Adrenal gland (tissue), 12 donors: ENCODE results near the gene SLFNL1. TPM values are rescaled to one million over a fixed set of nuclear protein-coding genes. Genes with fewer than 3 reads are reported as not detected.

ENCODE experiments used
- DNase-seq, 7 donors: peaks; one replicate each; pipeline ENCODE4 v3.0.0-alpha.2; 2019 to 2020
- H3K27ac ChIP-seq, 5 donors: fragments of 200-600 bp; sonication (generic) in 4 of 5; 1 replicate in 3 of 5; 2 replicates in 2 of 5; pipeline versions ENCODE4 v1.5.1 to v1.8.0; 2016 to 2020; ENCODE audit warnings: mild to moderate bottlenecking in 1 of 5
- H3K27me3 ChIP-seq: fragments of 200-600 bp; 2 replicates; pipeline ENCODE4 v1.8.0; 2021
- H3K36me3 ChIP-seq, 2 donors: fragments of 200-600 bp; replicated peaks in 1 of 2; 1 replicate in 1 of 2; 2 replicates in 1 of 2; pipeline versions ENCODE4 v1.5.1 to v1.8.0; 2018 to 2022
- H3K4me1 ChIP-seq, 2 donors: fragments of 200-600 bp; replicated peaks in 1 of 2; 1 replicate in 1 of 2; 2 replicates in 1 of 2; pipeline versions ENCODE4 v1.5.1 to v1.8.0; 2018 to 2021
- H3K4me3 ChIP-seq, 4 donors: fragments of 200-600 bp; sonication (generic) in 3 of 4; one replicate each; pipeline ENCODE4 v1.5.1; 2016 to 2018
- H3K9me3 ChIP-seq, 3 donors: fragments of 200-600 bp; sonication (generic) in 1 of 3; replicated peaks in 1 of 3; 1 replicate in 2 of 3; 2 replicates in 1 of 3; pipeline versions ENCODE4 v1.5.1 to v1.8.0; 2016 to 2021
- CTCF ChIP-seq, 6 experiments: fragments of 450-650 bp in 4 of 6; fragments of 200-600 bp in 2 of 6; sonication (generic) in 1 of 6; IDR thresholded peaks; 1 replicate in 5 of 6; 2 replicates in 1 of 6; pipeline versions ENCODE4 v1.5.1 to v1.8.0; 2016 to 2021; ENCODE audit warnings: antibody characterized with exemption in 6 of 6, mild to moderate bottlenecking in 2 of 6, moderate library complexity in 1 of 6
- POLR2A ChIP-seq, 2 donors: fragments of 450-650 bp; IDR thresholded peaks; one replicate each; pipeline ENCODE4 v1.6.1; 2017; ENCODE audit warnings: antibody characterized with exemption in 2 of 2, mild to moderate bottlenecking in 2 of 2, moderate library complexity in 1 of 2
- WGBS, 4 donors: extraction: QIAGEN DNeasy Blood & Tissue Kit in 2 of 4; methylation state at CpG; one replicate each; pipeline versions ENCODE4 v1.1.5 to v1.1.7; 2013 to 2017; 5-methylcytosine and 5-hydroxymethylcytosine counted together
- intact Hi-C, 2 donors: fragments of 100-400 bp; cut with DNase I; formaldehyde crosslinking; loops; one replicate each; pipeline versions ENCODE4 v1.14.1 to v1.15.0; 2022 to 2023
- polyA plus RNA-seq, 3 donors: library from polyadenylated mRNA; stranded (reverse); fragments of 200-250 nt in 2 of 3; fragments of 350-450 nt in 1 of 3; fragmentation: Illumina TruSeq in 1 of 3; extraction: RNeasy Lipid Tissue Mini Kit (QIAGEN cat#74804) in 1 of 3; gene quantifications; one replicate each; pipeline ENCODE4 v1.2.3, GENCODE V29; 2013 to 2014
- total RNA-seq, 9 donors: library from RNA; depleted of rRNA in 4 of 9; stranded (reverse); fragments of >200 nt in 4 of 9; fragments of 120-200 nt in 1 of 9; fragmentation: NEBNext Ultra II Directional in 1 of 9; extraction: Animal tissue kit (Norgen Biotek cat#: 25700) in 1 of 9; gene quantifications; one replicate each; pipeline versions ENCODE4 v1.1.0 to v1.2.4, GENCODE V29; 2013 to 2023
- donor health status: healthy with polysubstance abuse.
- donor health status: Bipolar disorder and iron deficiency.
- donor health status: DM: yes; HTN: yes; CAD: no.
- donor health status: DM: no; HTN: no; CAD: no.
- donor health status: DM: no; HTN: no; CAD: no.
- donor health status: DM: yes; HTN: yes; CAD: no.

SLFNL1 gene
- total and polyA plus RNA-seq, 12 donors, result 0.06 to 1.4 (median 0.26) TPM; not detected in 1

GRCh38 chr1:41015897-41016470 is 5.5 kb downstream of the SLFNL1 start:
- no peak for TF ChIP-seq CTCF (IDR thresholded peaks at IDR 0.05)
- TF ChIP-seq POLR2A (IDR thresholded peaks at IDR 0.05), result no peak
- Histone ChIP-seq H3K27me3 (no peaks in the 10 kb centered on the region), H3K9me3 (no peaks in the 10 kb centered on the region), H3K36me3 (peaks cover 0 to 26% of the 10 kb centered on the region in 2 donors), H3K4me3 (no peak overlapping the region), H3K27ac (no peak overlapping the region), H3K4me1 (peaks cover 0 to 4% of the 10 kb centered on the region in 2 donors)
- WGBS, 4 donors, result 89 to 96% (median 93%) methylated on average over 9 to 13 of the region's 13 CpGs
- DNase-seq, result no peak
- intact Hi-C loops, result no loop called here

- no peak for TF ChIP-seq CTCF (IDR thresholded peaks at IDR 0.05)
- no peak for TF ChIP-seq POLR2A (IDR thresholded peaks at IDR 0.05)
- H3K27ac ChIP-seq, result no peak overlapping the region
- peaks cover 0 to 4% of the 10 kb centered on the region in 2 donors for H3K4me1 ChIP-seq
- peaks cover 0 to 32% of the 10 kb centered on the region in 2 donors for H3K36me3 ChIP-seq
- 81 to 92% (median 87%) methylated on average over 2 to 5 of the region's 5 CpGs for WGBS, 4 donors
- intact Hi-C loops, result no loop called here
- no peak for DNase-seq
- no peaks in the 10 kb centered on the region for H3K9me3 ChIP-seq
- H3K27me3 ChIP-seq, result no peaks in the 10 kb centered on the region
- H3K4me3 ChIP-seq, result no peak overlapping the region
These were observed 6.1 kb downstream of the SLFNL1 start for GRCh38 chr1:41015281-41015896.

- DNase-seq, result no peak
- intact Hi-C loops, result no loop called here
- H3K36me3 ChIP-seq, result peaks cover 0 to 37% of the 10 kb centered on the region in 2 donors
- no peak overlapping the region for H3K27ac ChIP-seq
- 80 to 85% (median 81%) methylated on average over 7 to 8 of the region's 8 CpGs for WGBS, 4 donors
- H3K9me3 ChIP-seq, result no peaks in the 10 kb centered on the region
- TF ChIP-seq POLR2A (IDR thresholded peaks at IDR 0.05) (no peak), CTCF (IDR thresholded peaks at IDR 0.05) (no peak)
- H3K4me1 ChIP-seq, result peaks cover 0 to 4% of the 10 kb centered on the region in 2 donors
- H3K27me3 ChIP-seq, result no peaks in the 10 kb centered on the region
- H3K4me3 ChIP-seq, result no peak overlapping the region
These were observed 6.7 kb downstream of the SLFNL1 start for GRCh38 chr1:41014871-41015270.

GRCh38 chr1:41013796-41014195 is 7.7 kb downstream of the SLFNL1 start:
- Histone ChIP-seq H3K4me1 (peaks cover 0 to 4% of the 10 kb centered on the region in 2 donors), H3K4me3 (no peak overlapping the region), H3K27me3 (no peaks in the 10 kb centered on the region), H3K9me3 (no peaks in the 10 kb centered on the region), H3K27ac (peak overlapping the region in 2 of 5 donors; percentile 34 to 65), H3K36me3 (peaks cover 0 to 48% of the 10 kb centered on the region in 2 donors)
- TF ChIP-seq CTCF (IDR thresholded peaks at IDR 0.05) (no peak), POLR2A (IDR thresholded peaks at IDR 0.05) (no peak)
- intact Hi-C loops, result no loop called here
- no peak for DNase-seq
- WGBS, 4 donors, result 61 to 93% (median 75%) methylated on average over 6 to 7 of the region's 7 CpGs
